OCI-LY7 (cell line): Measurements from ENCODE around the gene CEACAM6. TPM values are rescaled to one million over a fixed set of nuclear protein-coding genes. Genes with fewer than 3 reads are reported as not detected.
"Not testable (repeated sequence)": the region's sequence is repeated elsewhere in the genome, so short reads cannot be mapped to it uniquely, and the experiment has no call there.

Experiments
- BruUV-seq: library from RNA; stranded (reverse); fragments of 400-500 nt; replicated peaks from 2 replicates; lab custom pipeline; 2021; lab: Mats Ljungman, UMichigan
- CTCF ChIA-PET: fragments of 300-600 bp; sonication (Branson Sonifier 250); formaldehyde crosslinking; loops from one replicate; lab custom pipeline; 2022; ENCODE audit warnings: antibody characterized with exemption; ENCODE audit not compliant: unreplicated experiment; lab: Charles Lee
- POLR2A ChIA-PET: fragments of 300-600 bp; sonication (Branson Sonifier 250); formaldehyde crosslinking; loops from one replicate; lab custom pipeline; 2022; ENCODE audit warnings: antibody characterized with exemption; lab: Charles Lee
- DNase-seq: peaks from one replicate; pipeline ENCODE4 v3.0.0-alpha.2; 2015; ENCODE audit warnings: low spot score
- H2AFZ ChIP-seq: fragments of 200-600 bp; sonication (generic), shearing (Covaris generic); 2 replicates; pipeline ENCODE4 v1.6.1; 2014; ENCODE audit warnings: mild to moderate bottlenecking, antibody characterized with exemption, low read length, moderate library complexity
- H3K27ac ChIP-seq: fragments of 200-600 bp; sonication (generic); 2 replicates; pipeline ENCODE4 v1.5.1; 2014; ENCODE audit warnings: mixed run types, low read depth, mild to moderate bottlenecking, moderate library complexity, low read length, inconsistent platforms; ENCODE audit not compliant: poor library complexity, severe bottlenecking
- H3K36me3 ChIP-seq: fragments of 200-600 bp; sonication (generic); 2 replicates; pipeline ENCODE4 v1.6.1; 2014; ENCODE audit warnings: mild to moderate bottlenecking, antibody characterized with exemption, low read length, moderate library complexity, mixed read lengths; ENCODE audit not compliant: insufficient read depth
- H3K4me1 ChIP-seq: fragments of 200-600 bp; sonication (generic); 2 replicates; pipeline ENCODE4 v1.5.1; 2014; ENCODE audit warnings: mild to moderate bottlenecking, low read length; ENCODE audit not compliant: insufficient read depth, poor library complexity, severe bottlenecking
- H3K4me2 ChIP-seq: fragments of 200-600 bp; sonication (generic); 2 replicates; pipeline ENCODE4 v1.6.1; 2014; ENCODE audit warnings: mild to moderate bottlenecking, low read length
- H3K4me3 ChIP-seq: fragments of 200-600 bp; sonication (generic); 2 replicates; pipeline ENCODE4 v1.5.1; 2014; ENCODE audit warnings: mild to moderate bottlenecking, low read depth, low read length; ENCODE audit not compliant: poor library complexity, severe bottlenecking
- H3K79me2 ChIP-seq: fragments of 200-600 bp; sonication (generic); 2 replicates; pipeline ENCODE4 v1.6.1; 2016; ENCODE audit warnings: low read depth, mild to moderate bottlenecking, low read length, moderate library complexity, mixed read lengths; ENCODE audit not compliant: insufficient read depth
- H3K9me2 ChIP-seq: fragments of 200-600 bp; sonication (generic); 2 replicates; pipeline ENCODE4 v1.6.1; 2016; ENCODE audit warnings: mild to moderate bottlenecking, low read length, mixed read lengths; ENCODE audit not compliant: insufficient read depth
- H3K9me3 ChIP-seq: fragments of 200-600 bp; sonication (generic); 2 replicates; pipeline ENCODE4 v1.6.1; 2014; ENCODE audit warnings: mild to moderate bottlenecking, mixed run types, low read length, mixed read lengths
- H4K20me1 ChIP-seq: fragments of 200-600 bp; sonication (generic); 2 replicates; pipeline ENCODE4 v1.6.1; 2014; ENCODE audit warnings: mild to moderate bottlenecking, antibody characterized with exemption, low read length, moderate library complexity, mixed read lengths; ENCODE audit not compliant: insufficient read depth
- CTCF ChIP-seq: fragments of 200-600 bp; sonication (generic); conservative IDR thresholded peaks from 2 replicates; pipeline ENCODE4 v1.5.1; 2014; ENCODE audit warnings: mild to moderate bottlenecking, antibody characterized with exemption, low read length, moderate library complexity, mixed read lengths
- EZH2phosphoT487 ChIP-seq: fragments of 200-600 bp; sonication (generic); IDR thresholded peaks from 2 replicates; pipeline ENCODE4 v1.6.1; 2018; ENCODE audit warnings: low read depth, borderline replicate concordance, mild to moderate bottlenecking, mixed run types, antibody characterized with exemption, low read length, moderate library complexity, mixed read lengths
- intact Hi-C: fragments of 100-400 bp; cut with micrococcal nuclease; formaldehyde crosslinking; loops from one replicate; pipeline ENCODE4 v1.10.0; 2022; ENCODE audit not compliant: unreplicated experiment
- total RNA-seq, 2 experiments: library from RNA; depleted of rRNA in 1 of 2; stranded (reverse); fragments of >200 nt in 1 of 2; shearing (Covaris generic) in 1 of 2; gene quantifications; 2 replicates each; pipeline ENCODE4 v1.2.3, GENCODE V29; 2014 to 2022

CEACAM6 gene
- total RNA-seq, 2 experiments from 2014 or later: not detected

DNA sequence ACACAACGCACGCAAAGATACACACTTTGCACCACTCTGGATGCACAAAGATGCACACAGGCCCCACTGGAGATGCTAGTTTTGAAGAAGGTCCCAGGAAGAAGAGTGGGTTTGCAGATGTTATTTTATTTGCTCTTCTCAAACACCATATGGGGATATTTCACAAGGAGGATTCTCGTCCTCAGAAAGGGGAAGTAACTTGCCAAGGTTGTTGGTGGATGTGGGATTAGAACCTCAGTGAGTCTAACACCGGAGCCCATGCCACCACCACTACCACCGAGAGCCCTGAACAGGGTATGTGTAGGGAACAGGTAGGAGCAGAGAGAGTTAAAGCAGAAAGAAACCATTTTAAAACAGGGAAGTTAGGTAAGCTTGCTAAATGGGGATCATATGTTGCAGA is 9.6 kb upstream of the CEACAM6 start:
- Histone ChIP-seq H3K36me3 (no peaks in the 10 kb centered on the region), H3K79me2 (no peaks in the 10 kb centered on the region), H3K9me2 (no peaks in the 10 kb centered on the region), H3K4me3 (no peak overlapping the region), H3K4me2 (no peak overlapping the region), H3K27ac (no peak overlapping the region), H2AFZ (no peak overlapping the region), H3K4me1 (peaks cover 10% of the 10 kb centered on the region), H4K20me1 (no peaks in the 10 kb centered on the region), H3K9me3 (no peaks in the 10 kb centered on the region)
- no TSS peak for BruUV-seq
- intact Hi-C loops: loop anchor here (1.0 to 5.0 kb wide), 2 partner anchors 39 to 103 kb away; no protein-coding TSS in a partner anchor
- no peak for TF ChIP-seq EZH2phosphoT487
- no peak for TF ChIP-seq CTCF
- no peak for DNase-seq
- POLR2A ChIA-PET: no interaction called here
- CTCF ChIA-PET: interaction anchor here (0.6 kb wide), 1 partner anchor 327 kb away, joined by 3 read pairs; no protein-coding TSS in a partner anchor

DNA sequence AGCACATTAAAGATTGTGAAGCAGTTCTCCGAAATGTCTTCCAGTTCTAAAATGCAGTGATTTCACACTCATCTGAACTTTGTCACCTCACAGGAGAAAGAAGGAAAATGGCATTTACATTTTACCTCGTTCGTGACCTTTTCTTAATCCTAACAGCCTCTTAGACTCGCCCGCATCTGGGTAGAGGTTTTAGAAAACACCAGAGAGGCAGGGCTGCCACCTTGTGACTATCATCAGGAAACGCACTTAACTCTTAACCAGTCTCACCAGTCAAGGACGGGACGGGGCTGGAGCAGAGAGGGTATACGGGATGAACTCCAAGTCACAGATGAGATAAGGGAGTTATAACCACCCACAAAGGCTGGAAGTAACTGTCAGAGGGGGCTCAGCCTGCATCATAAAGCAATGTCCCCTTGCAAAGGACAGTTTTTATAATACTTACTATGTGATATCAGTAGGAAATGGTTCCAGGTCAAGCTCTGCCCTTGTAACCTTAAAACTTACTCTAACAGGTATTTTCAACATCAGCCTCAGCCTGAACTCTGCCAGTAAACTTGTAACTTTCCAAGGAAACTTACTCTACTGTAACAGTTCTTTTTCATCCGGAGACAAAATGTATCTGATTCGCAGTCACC is 8.6 kb upstream of the CEACAM6 start:
- Histone ChIP-seq H3K9me2 (no peaks in the 10 kb centered on the region), H3K4me3 (no peak overlapping the region), H3K4me1 (peaks cover 13% of the 10 kb centered on the region), H3K36me3 (no peaks in the 10 kb centered on the region), H3K4me2 (no peak overlapping the region), H3K27ac (no peak overlapping the region), H4K20me1 (no peaks in the 10 kb centered on the region), H2AFZ (no peak overlapping the region), H3K9me3 (no peaks in the 10 kb centered on the region), H3K79me2 (no peaks in the 10 kb centered on the region)
- POLR2A ChIA-PET: no interaction called here
- BruUV-seq: no TSS peak
- peak; percentile 88 for TF ChIP-seq CTCF
- no peak for TF ChIP-seq EZH2phosphoT487
- intact Hi-C loops: loop anchor here (1.0 to 5.0 kb wide), 2 partner anchors 40 to 104 kb away; no protein-coding TSS in a partner anchor
- CTCF ChIA-PET: no interaction called here
- DNase-seq: peak; percentile 72

- H3K9me3 ChIP-seq: no peaks in the 10 kb centered on the region
- no peaks in the 10 kb centered on the region for H3K79me2 ChIP-seq
- no peak overlapping the region for H3K4me2 ChIP-seq
- H3K27ac ChIP-seq: no peak overlapping the region
- no peaks in the 10 kb centered on the region for H4K20me1 ChIP-seq
- no peak for DNase-seq
- H3K9me2 ChIP-seq: no peaks in the 10 kb centered on the region
- no TSS peak for BruUV-seq
- intact Hi-C loops: loop anchor here (5.0 kb wide), 1 partner anchor 106 kb away; no protein-coding TSS in a partner anchor
- no peaks in the 10 kb centered on the region for H3K36me3 ChIP-seq
- no peak for TF ChIP-seq CTCF
- no peak for TF ChIP-seq EZH2phosphoT487
- peaks cover 13% of the 10 kb centered on the region for H3K4me1 ChIP-seq
- no peak overlapping the region for H3K4me3 ChIP-seq
- no peak overlapping the region for H2AFZ ChIP-seq
- CTCF ChIA-PET: no interaction called here
- POLR2A ChIA-PET: no interaction called here
These were observed 7.3 kb upstream of the CEACAM6 start for GRCh38 chr19:41748012-41748411.

GRCh38 chr19:41750248-41751134 is 4.8 kb upstream of the CEACAM6 start:
- H3K27ac ChIP-seq, H3K9me2 ChIP-seq, H2AFZ ChIP-seq, H3K4me1 ChIP-seq, H4K20me1 ChIP-seq, H3K4me3 ChIP-seq, H3K79me2 ChIP-seq, H3K36me3 ChIP-seq, DNase-seq, H3K4me2 ChIP-seq, intact Hi-C loops, H3K9me3 ChIP-seq, BruUV-seq, CTCF ChIA-PET: not testable (repeated sequence)
- POLR2A ChIA-PET: interaction anchor here (1.1 kb wide), 1 partner anchor 34 kb away, joined by 3 read pairs; no protein-coding TSS in a partner anchor
